Measurements from ENCODE around the gene TTC27.

DNA sequence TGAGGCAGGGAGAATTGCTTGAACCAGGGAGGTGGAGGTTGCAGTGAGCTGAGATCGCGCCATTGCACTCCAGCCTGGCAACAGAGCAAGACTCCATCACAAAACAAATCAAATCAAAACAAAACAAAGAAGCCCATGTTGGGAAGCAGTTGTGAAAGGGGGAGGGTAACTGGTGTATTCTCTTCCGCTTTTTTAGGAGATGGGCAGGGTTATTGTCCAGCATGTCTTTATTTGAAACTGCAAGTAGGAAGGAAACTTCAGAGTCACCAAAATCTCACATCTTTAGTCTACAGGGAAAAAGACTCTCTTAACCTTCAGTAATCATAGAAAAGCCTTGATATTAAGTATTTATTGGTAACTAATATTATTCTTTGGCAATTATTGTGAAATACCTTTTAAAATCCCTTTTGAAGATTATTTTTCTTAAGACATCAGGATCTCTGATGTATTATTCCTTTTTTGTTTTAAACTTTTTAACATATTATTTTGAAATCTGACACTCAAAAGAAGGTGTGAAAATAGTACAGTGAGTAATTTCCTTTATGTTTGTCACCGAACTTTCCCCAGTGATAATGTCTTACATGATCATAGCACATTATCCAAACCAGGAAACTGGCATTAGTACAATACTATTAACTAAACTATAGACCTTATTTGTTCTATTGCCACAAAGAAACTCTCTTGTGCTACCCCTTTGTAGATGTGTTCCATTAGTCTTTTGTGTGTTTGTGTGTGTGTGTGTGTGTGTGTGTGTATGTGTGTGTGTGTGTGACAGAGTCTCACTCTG lies 234.6 kb downstream of the TTC27 start:
- TF ChIP-seq EZH2 (IDR thresholded peaks at IDR 0.05; ENCODE audit: borderline replicate concordance, low read depth, low read length, severe bottlenecking): no peak
- TF ChIP-seq, protein P1, sequence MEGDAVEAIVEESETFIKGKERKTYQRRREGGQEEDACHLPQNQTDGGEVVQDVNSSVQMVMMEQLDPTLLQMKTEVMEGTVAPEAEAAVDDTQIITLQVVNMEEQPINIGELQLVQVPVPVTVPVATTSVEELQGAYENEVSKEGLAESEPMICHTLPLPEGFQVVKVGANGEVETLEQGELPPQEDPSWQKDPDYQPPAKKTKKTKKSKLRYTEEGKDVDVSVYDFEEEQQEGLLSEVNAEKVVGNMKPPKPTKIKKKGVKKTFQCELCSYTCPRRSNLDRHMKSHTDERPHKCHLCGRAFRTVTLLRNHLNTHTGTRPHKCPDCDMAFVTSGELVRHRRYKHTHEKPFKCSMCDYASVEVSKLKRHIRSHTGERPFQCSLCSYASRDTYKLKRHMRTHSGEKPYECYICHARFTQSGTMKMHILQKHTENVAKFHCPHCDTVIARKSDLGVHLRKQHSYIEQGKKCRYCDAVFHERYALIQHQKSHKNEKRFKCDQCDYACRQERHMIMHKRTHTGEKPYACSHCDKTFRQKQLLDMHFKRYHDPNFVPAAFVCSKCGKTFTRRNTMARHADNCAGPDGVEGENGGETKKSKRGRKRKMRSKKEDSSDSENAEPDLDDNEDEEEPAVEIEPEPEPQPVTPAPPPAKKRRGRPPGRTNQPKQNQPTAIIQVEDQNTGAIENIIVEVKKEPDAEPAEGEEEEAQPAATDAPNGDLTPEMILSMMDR (IDR thresholded peaks at IDR 0.05; ENCODE audit: borderline replicate concordance, extremely low read depth, low read length, poor library complexity, severe bottlenecking): no peak

All from DND-41 (cell line).